HG03354 (cell line): ENCODE data around the gene ZBTB8A.
"Not testable (repeated sequence)": the region's sequence is repeated elsewhere in the genome, so short reads cannot be mapped to it uniquely, and the experiment has no call there.

Experiments
- ATAC-seq: cut with Tn5 transposase; IDR thresholded peaks from one replicate; pipeline ENCODE4 v1.9.1; 2021; ENCODE audit warnings: mild to moderate bottlenecking; ENCODE audit not compliant: unreplicated experiment, poor library complexity, severe bottlenecking

ZBTB8A gene

DNA sequence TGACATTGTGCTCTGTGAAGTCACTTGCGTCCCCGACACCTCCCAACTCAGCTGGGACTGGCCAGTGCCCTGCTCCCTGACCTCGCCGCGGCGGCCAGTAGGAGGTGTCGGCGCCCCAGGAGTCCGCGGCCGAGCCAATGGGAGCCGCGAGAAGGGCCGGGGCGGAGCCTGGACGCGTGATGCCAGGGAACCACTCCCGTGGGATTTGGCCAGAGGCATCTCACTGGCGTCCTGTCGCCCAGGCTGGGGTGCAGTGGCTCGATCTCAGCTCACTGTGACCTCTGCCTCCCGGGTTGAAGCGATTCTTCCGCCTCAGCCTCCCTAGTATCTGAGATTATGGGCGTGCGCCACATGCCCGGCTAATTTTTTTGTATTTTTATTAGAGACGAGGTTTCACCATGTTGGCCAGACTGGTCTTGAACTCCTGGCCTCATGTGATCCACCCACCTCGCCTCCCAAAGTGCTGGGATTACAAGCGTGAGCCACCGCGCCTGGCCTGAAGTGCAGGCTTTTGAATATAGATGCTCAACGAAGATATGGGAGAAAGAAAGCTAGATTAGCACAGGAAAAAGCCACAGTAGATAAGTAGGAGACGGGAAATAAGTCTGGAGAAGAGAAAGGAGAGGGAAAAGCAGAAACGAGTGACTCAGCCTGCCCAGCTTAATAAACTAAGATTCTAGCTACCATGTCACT is 73.1 kb downstream of the ZBTB8A start:
- ATAC-seq: peak; percentile 76

GRCh38 chr1:32613472-32613871 is 74.2 kb downstream of the ZBTB8A start:
- no peak for ATAC-seq

DNA sequence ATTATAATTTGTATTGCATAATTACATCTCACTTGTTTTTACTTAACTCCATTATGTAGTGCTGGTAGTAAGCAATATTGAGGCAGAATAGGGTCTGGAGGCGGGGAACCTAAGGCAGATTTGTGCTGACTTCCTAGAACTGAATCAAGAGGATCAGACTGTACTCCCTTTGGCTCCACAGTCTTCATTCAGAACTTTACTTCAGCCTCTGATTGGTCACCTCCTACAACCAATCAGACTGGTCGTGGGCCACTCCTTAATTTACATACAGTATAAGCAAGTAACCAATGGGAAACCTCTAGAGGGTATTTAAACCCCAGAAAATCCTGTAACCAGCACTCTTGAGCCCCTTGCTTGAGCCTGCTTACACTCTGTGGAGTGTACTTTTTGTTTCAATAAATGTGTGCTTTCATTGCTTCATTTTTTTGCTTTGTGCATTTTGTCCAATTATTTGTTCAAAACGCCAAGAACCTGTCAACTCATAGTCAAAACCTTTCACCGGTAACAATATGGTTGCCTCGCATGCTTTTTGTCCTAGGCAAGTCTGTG is 79.5 kb downstream of the ZBTB8A start:
- no peak for ATAC-seq

- peak; percentile 71 for ATAC-seq
Measured at GRCh38 chr1:32619701-32620485, 80.7 kb downstream of the ZBTB8A start.

DNA sequence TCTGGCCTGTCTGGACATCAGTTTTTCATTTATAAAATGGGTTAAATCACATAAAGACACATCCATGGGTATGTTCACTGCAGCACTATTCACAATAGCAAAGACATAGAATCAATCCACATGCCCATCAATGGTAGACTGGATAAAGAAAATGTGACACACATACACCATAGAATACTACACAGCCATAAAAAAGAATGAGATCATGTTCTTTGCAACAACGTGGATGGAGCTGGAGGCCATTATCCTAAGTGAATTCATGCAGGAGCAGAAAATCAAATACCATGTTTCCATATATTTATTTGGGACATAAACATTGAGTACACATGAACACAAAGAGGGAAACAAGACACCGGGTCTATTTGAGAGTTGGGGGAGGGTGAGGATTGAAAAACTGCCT is 83.0 kb downstream of the ZBTB8A start:
- no peak for ATAC-seq

- no peak for ATAC-seq
Measured at GRCh38 chr1:32622806-32623681, 83.8 kb downstream of the ZBTB8A start.

DNA sequence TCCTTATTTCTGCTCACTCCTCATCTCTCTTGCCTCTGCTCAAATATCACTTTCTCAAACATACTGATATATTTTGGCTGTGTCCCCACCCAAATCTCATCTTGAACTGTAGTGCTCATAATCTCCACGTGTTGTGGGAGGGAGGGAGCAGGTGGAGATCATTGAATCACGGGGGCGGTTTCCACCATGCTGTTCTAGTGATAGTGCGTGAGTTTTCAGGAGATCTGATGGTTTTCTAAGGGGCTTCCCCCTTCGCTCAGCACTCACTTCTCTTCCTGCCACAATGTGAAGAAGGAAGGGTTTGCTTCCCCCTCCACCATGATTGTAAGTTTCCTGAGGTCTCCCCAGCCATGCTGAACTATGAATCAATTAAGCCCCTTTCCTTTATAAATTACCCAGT is 84.5 kb downstream of the ZBTB8A start:
- ATAC-seq: no peak

DNA sequence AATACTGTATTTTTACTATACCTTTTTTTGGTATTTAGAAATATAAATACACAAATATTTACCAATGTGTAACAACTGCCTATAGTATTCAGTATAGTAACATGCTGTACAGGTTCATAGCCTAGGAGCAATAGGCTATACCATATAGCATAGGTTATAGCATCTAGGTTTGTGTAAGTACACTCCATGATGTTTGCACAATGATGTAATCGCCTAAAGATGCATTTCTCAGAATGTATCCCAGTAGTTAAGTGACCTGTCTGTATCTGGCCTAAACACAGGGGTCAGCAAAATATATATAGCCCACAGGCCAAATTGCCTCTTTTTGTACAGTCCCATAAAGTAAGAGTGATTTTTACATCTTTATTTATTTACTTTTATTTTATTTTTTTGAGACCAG is 86.9 kb downstream of the ZBTB8A start:
- ATAC-seq: no peak

DNA sequence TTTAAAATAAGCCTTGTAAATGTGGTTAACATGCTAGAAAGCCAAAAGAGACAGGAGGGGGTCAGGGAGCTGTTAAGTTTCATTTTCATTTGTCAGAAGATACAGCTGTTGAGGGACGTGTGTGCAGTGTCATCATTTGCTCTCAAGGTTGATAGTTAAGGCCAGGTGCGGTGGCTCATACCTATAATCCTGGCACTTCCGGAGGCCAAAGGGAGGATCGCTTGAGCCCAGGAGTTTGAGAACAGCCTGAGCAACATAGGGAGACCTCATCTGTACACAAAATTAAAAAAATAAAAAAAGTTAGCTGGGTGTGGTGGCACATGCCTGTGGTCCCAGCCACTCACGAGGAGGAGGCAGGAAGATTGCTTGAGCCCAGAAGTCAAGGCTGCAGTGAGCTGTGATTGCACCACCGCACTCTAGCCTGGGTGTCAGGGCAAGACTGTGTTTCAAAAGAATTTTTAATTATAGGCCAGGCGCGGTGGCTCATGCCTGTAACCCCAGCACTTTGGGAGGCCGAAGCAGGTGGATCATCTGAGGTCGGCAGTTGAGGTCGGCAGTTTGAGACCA is 88.5 kb downstream of the ZBTB8A start:
- peak; percentile 88 for ATAC-seq

GRCh38 chr1:32630173-32630572 is 90.9 kb downstream of the ZBTB8A start:
- not testable (repeated sequence) for ATAC-seq

GRCh38 chr1:32632829-32633228 is 93.6 kb downstream of the ZBTB8A start:
- ATAC-seq: no peak

- no peak for ATAC-seq
Measured at GRCh38 chr1:32635508-32636277, 96.5 kb downstream of the ZBTB8A start.

DNA sequence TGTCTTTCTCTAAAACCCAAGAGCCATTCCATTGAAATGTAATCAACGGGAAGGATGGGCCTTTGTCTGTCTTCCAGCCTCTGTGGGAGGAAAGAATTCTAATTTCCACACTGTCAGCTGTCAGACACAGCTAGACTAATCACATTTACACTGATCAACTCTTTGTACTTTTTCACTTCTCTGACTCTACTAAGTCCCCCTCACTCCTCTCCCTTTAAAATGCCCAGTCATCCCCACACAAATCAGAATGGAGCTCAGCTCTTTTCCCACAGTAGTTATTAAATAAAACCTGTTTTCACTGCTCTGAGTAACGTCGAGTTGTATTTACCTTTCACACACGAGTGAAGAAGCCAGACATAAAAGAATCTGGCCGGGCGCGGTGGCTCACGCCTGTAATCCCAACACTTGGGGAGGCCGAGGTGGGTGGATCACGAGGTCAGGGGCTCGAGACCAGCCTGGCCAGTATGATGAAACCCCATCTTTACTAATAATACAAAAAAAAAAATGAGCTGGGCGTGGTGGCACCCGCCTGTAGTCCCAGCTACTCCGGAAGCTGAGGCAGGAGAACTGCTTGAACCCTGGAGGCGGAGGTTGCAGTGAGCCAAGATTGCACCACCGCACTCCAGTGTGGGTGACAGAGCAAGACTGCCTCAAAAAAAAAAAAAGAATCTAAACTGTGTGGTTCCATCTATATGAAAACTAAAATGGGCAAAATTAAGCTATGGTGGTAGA is 97.9 kb downstream of the ZBTB8A start:
- ATAC-seq: no peak

DNA sequence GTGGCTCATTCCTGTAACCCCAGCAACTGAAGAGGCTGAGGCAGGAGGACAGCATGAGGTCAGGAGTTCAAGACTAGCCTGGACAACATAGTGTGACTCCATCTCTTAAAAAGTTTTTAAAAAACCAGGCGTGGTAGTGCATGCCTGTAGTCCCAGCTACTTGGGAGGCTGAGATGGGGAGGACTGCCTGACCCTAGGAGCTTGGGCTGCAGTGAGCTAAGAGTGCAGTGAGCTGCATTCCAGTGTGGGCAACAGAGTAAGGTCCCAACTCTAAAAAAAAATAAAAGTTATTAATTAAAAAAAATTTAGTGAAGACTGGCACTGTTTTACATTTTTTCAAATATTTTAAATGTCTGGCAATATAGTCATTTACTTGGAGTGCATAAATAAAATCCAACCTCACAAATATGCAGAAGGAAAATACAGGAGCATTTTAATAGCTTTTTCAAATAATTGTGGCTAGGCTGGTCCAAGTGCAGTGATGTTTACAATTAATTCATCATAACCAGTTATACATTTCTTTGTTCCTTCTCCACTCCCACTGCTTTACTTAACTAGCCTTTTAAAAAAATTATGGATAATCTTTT is 100.4 kb downstream of the ZBTB8A start:
- no peak for ATAC-seq

DNA sequence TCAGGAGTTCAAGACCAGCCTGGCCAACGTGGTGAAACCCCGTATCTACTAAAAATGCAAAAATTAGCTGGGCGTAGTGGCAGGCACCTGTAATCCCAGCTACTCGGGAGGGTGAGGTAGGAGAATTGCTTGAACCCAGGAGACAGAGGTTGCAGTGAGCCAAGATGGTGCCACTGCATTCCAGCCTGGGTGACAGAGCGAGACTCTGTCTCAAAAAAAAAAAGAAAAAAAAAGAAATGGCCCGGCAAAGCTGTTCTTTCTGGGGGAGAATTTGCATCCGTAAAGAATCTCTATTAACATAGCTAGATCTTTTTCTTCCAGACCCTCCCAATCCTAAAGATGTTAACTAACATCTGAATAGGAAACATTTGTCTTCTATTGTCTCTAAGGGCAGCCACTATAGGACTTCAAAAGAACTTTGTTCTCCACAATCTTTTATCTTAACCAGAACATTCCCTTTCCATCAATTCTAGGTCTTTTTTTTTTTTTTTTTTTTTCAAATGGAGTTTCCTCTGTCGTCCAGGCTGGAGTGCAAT is 103.1 kb downstream of the ZBTB8A start:
- ATAC-seq: not testable (repeated sequence)

DNA sequence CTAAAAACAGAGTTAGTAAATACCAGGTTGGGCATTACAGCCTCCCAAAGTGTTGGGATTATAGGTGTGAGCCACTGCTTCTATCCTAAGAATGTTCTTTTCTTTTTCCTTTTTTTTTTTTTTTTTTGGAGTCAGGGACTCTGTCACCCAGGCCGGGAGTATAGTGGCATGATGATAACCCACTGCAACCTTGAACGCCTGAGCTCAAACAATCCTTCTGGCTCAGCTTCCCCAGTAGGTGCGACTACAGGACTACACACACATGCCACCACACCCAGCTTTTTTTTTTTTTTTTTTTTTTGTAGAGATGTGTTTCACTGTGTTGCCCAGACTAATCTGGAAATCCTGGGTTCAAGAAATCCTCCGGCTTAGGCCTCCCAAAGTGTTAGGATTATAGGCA is 105.2 kb downstream of the ZBTB8A start:
- ATAC-seq: no peak

DNA sequence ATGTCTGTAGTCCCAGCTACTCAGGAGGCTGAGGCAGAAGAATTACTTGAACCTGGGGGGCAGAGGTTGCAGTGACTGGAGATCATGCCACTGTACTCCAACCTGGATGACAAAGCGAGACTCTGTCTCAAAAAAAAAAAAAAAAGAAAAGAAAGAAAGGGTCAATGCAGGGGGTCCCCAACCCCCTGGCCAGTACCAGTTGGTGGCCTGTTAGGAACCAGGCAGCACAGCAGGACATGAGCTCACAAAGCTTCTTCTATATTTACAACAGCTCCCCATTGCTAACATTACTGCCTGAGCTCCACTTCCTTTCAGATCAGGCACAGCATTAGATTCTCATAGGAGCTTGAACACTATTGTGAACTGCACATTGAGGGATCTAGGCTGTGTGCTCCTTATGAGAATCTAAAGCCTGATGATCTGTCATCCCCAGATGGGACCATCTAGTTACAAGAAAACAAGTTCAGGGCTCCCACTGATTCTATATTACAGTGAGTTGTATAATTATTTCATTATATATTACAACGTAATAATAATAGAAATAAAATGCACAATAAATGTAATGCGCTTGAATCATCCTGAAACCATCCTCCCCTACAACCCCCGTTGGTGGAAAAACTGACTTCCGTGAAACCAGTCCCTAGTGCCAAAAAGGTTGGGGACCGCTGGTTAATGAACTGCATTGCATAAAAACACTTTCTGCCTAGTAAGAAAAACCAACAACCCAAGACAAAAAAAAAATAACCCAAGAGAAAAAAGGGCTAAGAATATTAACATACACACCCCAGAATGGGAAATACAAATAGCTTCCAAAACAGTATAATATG is 108.3 kb downstream of the ZBTB8A start:
- ATAC-seq: no peak
